ENCODE measurements around the gene ATP6V0E2. TPM values are rescaled to one million over a fixed set of nuclear protein-coding genes. Genes with fewer than 3 reads are reported as not detected.
A peak's percentile ranks its signal among the peaks of the same experiment; 100 is the strongest.

The ATP6V0E2 gene
- total RNA-seq, 8 experiments from 2014 or later, result 9.4 to 114 (median 74.4) TPM

DNA sequence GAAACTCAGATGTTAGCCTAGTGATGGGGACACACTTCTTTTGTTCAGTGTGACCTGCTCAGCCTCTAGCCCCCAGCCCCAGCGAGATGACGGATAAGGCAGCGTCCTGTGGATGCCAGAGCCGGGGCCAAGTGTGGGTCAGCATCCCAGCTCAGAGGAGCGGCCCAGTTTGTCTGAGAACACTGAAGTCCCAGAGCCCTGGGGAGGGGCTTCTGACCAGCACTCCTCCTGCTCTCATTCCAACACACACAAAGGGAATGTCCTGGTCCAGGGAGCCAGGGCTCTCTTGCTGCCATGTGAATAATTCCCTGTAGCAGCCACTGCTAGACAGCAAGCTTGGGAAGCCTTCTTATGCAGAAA lies 4.5 kb upstream of the ATP6V0E2 start:
- in situ Hi-C loops (cut with MboI; ENCODE audit: low pct_unique_long_range_greater_than_20kb in 2 of 9, low sequenced_read_pairs in 9 of 9, unreplicated experiment in 9 of 9), result loop anchor here in 1 of 9 experiments (25.0 kb wide), 1 partner anchor 543 kb away; a partner anchor contains a TSS
- H3K27ac ChIP-seq, result no peak overlapping the region
- H3K4me3 ChIP-seq, result no peak overlapping the region
- peaks cover 9 to 20% of the 10 kb centered on the region in 2 donors for H3K4me1 ChIP-seq (replicated peaks in 1 of 2)
- 42 to 100% (median 82%) methylated on average over 1 to 5 of the region's 5 CpGs; no CpG with 5 or more reads in 5 of the 10 experiments for WGBS, 10 experiments
- ATAC-seq (replicated peaks in 6 of 8), result no peak

DNA sequence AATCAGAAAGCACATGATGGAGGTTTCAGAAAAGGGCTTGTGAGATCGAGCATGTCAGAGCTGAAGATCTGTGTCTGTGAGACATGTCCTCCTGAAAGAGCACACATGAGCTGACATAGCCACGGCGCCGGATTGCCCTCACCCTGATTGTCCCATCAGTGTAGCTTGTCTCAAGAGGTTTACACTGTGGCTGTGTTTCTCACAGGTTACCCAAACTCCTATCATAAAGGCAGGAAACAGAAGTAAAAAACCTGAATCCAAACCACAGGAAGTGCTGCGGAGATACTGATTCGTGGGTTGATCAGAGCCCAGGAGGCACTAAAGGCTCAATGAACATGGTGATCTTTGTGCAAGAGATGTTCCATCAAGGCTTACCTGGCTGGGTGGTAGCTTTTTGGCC lies 3.9 kb upstream of the ATP6V0E2 start:
- H3K4me3 ChIP-seq, result no peak overlapping the region
- ATAC-seq (replicated peaks in 6 of 8), result no peak
- in situ Hi-C loops (cut with MboI; ENCODE audit: low pct_unique_long_range_greater_than_20kb in 2 of 9, low sequenced_read_pairs in 9 of 9, unreplicated experiment in 9 of 9), result loop anchor here in 1 of 9 experiments (25.0 kb wide), 1 partner anchor 542 kb away; a partner anchor contains a TSS
- peaks cover 12 to 23% of the 10 kb centered on the region in 2 donors for H3K4me1 ChIP-seq (replicated peaks in 1 of 2)
- WGBS, 10 experiments, result 20 to 90% (median 86%) methylated on average over 1 to 6 of the region's 6 CpGs; no CpG with 5 or more reads in 5 of the 10 experiments
- H3K27ac ChIP-seq, result no peak overlapping the region

DNA sequence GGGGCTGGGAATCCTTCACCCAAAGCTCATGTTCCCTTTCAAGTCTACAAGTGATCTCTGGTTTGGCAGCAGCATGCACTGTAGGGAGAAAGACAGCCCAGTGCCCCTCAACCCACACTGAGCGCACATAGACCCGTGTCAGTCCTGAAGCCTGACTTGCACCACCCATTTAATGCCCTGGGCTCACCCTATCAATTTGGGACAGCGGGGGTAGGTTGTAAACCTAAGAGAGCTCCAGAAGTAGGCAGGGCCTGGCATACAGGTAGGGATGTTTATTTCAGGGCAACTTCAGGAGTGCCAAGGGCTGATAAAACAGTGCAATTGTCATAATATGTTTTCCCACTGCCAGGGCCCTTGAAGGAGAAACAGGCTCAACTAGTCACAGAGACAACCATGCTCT lies 3.5 kb upstream of the ATP6V0E2 start:
- no peak overlapping the region for H3K27ac ChIP-seq
- H3K4me1 ChIP-seq (replicated peaks in 1 of 2), result peaks cover 17 to 23% of the 10 kb centered on the region in 2 donors
- H3K4me3 ChIP-seq, result no peak overlapping the region
- in situ Hi-C loops (cut with MboI; ENCODE audit: low pct_unique_long_range_greater_than_20kb in 2 of 9, low sequenced_read_pairs in 9 of 9, unreplicated experiment in 9 of 9), result loop anchor here in 1 of 9 experiments (25.0 kb wide), 1 partner anchor 542 kb away; a partner anchor contains a TSS
- no peak for ATAC-seq (replicated peaks in 6 of 8)
- 80 to 100% (median 95%) methylated on average over 1 to 2 of the region's 3 CpGs; no CpG with 5 or more reads in 4 of the 10 experiments for WGBS, 10 experiments

DNA sequence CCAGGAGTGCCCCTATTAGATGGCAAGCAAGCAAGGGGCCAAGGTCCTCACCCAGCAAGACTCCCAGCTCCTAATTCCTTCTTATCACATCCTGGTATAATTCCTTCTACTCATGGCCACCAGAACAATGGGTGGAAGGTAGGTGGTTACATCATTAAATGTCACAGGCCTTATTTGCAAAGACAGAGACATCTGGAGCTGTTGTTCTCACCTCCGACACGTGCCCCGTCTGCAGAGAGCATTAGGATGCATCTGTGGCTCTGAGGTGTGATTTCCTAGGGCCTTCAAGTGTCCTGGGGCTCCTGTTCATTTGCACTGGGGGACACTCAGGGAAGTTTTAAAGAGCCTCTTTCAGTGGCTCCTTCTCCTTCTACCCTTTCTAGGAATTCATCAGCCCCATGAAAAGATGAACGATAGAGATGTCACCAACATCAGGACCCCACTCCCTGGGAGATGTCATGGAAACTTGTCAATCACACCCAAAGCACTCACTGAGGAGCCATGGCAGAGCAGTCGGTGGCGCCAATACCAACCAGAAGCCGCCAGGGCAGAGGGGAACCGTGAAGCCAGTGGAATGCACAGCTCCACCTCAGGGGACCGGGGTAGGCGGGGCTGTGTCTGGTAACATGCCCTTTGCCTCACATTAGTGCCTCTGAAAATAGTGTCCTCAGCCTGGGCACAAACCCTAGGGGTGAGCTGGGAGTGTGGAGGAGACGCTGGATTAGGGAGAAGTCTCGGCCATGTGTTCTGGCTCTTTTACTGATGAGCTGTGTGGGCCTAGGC lies 2.9 kb upstream of the ATP6V0E2 start:
- Histone ChIP-seq H3K4me1 (replicated peaks in 1 of 2) (peaks cover 19 to 23% of the 10 kb centered on the region in 2 donors), H3K27ac (no peak overlapping the region), H3K4me3 (no peak overlapping the region)
- ATAC-seq (replicated peaks in 6 of 8), result no peak
- 80 to 100% (median 97%) methylated on average over 1 to 7 of the region's 12 CpGs; no CpG with 5 or more reads in 2 of the 10 experiments for WGBS, 10 experiments
- in situ Hi-C loops (cut with MboI; ENCODE audit: low pct_unique_long_range_greater_than_20kb in 2 of 9, low sequenced_read_pairs in 9 of 9, unreplicated experiment in 9 of 9), result loop anchor here in 1 of 9 experiments (25.0 kb wide), 1 partner anchor 541 kb away; a partner anchor contains a TSS

DNA sequence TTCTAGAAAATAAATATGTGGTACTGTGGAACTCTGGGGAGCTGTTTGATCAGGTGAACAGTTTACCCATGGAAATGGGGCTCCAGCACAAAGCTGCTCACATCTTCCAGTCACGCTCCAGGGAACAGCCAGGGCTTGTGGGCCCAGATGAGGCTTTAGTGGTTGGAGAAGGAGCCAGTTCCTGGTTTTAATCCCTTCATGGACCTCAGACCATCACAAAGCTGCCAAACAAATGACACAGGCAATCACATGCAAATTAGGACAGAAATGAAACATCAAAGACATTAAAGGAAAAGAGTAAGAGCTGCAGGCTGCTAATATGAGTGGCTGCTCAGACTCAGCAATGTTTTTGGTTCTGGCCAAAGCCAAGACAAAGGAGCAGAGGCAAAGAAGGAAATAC lies 2.2 kb upstream of the ATP6V0E2 start:
- Histone ChIP-seq H3K27ac (no peak overlapping the region), H3K4me1 (replicated peaks in 1 of 2) (peaks cover 19 to 23% of the 10 kb centered on the region in 2 donors), H3K4me3 (no peak overlapping the region)
- in situ Hi-C loops (cut with MboI; ENCODE audit: low pct_unique_long_range_greater_than_20kb in 2 of 9, low sequenced_read_pairs in 9 of 9, unreplicated experiment in 9 of 9), result loop anchor here in 1 of 9 experiments (25.0 kb wide), 1 partner anchor 541 kb away; a partner anchor contains a TSS
- WGBS, 10 experiments, result 100% methylated on average over 1 of the region's 1 CpG; no CpG with 5 or more reads in 9 of the 10 experiments
- no peak for ATAC-seq (replicated peaks in 6 of 8)

DNA sequence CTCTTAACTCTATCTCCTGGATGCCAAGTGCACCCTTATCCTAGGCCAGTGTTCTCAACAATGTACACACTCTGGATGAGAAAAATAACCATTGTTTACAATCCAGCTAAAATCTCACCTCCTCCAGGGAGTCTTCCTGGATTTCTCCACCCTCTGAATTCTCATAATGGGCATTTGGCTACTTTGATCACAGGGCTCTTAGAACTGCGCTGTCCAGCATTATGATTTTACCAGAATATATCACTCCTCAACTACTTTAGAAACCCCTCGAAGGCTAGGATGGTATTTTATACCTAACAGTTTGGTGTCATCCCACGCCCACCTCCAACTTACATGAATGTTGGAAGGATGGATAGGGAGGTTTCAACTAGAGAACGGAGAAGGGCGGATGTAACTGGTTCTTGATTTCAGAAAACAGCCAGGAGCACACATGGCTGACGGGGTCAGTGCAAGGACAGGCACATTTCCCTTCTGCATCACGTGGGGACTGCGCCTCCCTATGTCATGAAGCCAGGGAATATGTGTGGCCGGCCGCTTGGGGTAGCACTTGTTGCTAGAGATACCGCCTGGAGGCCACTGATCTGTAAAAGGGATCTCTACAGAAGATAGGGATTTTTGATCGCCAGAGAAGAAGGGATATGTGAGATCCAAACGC lies 1.2 kb upstream of the ATP6V0E2 start:
- ATAC-seq (replicated peaks in 6 of 8), result peak; percentile 58 to 76 (median 74)
- in situ Hi-C loops (cut with MboI; ENCODE audit: low pct_unique_long_range_greater_than_20kb in 2 of 9, low sequenced_read_pairs in 9 of 9, unreplicated experiment in 9 of 9), result loop anchor here in 1 of 9 experiments (25.0 kb wide), 1 partner anchor 540 kb away; a partner anchor contains a TSS
- Histone ChIP-seq H3K4me3 (peak overlapping the region; percentile 71 to 89 (median 77)), H3K27ac (peak overlapping the region; percentile 94), H3K4me1 (replicated peaks in 1 of 2) (peaks cover 19 to 23% of the 10 kb centered on the region in 2 donors)
- 9 to 82% (median 28%) methylated on average over 2 to 11 of the region's 13 CpGs; no CpG with 5 or more reads in 1 of the 10 experiments for WGBS, 10 experiments

DNA sequence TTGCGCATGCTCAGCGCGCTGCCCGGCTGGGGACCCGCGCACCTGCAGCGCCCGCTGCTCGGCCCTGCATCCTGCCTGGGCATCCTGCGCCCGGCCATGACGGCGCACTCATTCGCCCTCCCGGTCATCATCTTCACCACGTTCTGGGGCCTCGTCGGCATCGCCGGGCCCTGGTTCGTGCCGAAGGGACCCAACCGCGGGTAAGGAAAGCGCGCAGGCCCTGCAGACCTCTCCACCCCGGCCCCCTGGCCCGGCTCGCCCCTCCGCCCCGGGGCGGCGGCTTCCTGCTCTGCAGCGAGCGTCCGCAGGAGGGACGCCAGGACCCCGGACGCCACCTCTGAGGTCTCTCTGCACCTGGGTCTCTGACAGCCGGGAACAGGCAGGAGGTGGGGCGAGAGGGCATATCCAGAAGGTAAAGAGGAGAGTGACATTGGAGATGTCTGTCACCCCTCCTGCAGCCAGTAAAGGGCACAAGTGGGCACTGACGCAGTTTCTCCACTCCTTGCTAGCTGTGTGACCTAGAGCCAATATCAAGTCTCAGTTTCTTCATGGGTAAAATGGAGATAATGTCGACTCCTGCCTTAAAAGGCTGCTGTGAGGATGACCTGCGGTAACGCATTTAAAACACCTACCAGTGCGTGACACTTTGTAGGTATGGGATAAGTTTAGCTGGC lies 338 bp downstream of the ATP6V0E2 start:
- peak; percentile 7 to 48 (median 40) for ATAC-seq (replicated peaks in 6 of 8)
- peak overlapping the region; percentile 71 to 89 (median 77) for H3K4me3 ChIP-seq
- 6 to 50% (median 32%) methylated on average over 2 to 5 of the region's 46 CpGs; no CpG with 5 or more reads in 5 of the 10 experiments for WGBS, 10 experiments
- peak overlapping the region; percentile 45 to 53 for H3K27ac ChIP-seq
- in situ Hi-C loops (cut with MboI; ENCODE audit: low pct_unique_long_range_greater_than_20kb in 2 of 9, low sequenced_read_pairs in 9 of 9, unreplicated experiment in 9 of 9), result loop anchor here in 1 of 9 experiments (25.0 kb wide), 1 partner anchor 538 kb away; a partner anchor contains a TSS
- H3K4me1 ChIP-seq (replicated peaks in 1 of 2), result peaks cover 19 to 23% of the 10 kb centered on the region in 2 donors

DNA sequence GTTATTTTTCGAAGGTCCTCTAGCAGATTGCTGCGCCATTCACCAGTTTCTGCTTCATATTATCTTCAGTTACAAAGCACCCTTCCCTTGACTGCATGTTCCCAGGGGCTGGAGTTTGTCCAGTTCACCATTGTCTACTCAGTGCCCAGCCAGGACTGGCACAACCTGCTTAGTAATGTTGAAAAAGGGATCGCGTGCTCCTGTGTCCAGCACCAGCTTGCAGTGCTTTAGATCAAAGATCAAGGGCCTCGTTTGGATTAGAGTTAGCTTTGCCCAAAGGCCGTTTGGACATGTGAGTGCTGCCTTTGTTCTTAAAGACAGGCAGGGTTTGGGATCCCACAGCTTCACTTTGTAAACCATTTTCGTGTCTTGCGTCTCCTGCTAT lies 867 bp downstream of the ATP6V0E2 start:
- 40 to 100% (median 65%) methylated on average over 1 to 7 of the region's 8 CpGs; no CpG with 5 or more reads in 3 of the 10 experiments for WGBS, 10 experiments
- Histone ChIP-seq H3K4me3 (peak overlapping the region; percentile 71 to 89 (median 77)), H3K4me1 (replicated peaks in 1 of 2) (peaks cover 18 to 19% of the 10 kb centered on the region in 2 donors), H3K27ac (no peak overlapping the region)
- ATAC-seq (replicated peaks in 6 of 8), result no peak
- in situ Hi-C loops (cut with MboI; ENCODE audit: low pct_unique_long_range_greater_than_20kb in 2 of 9, low sequenced_read_pairs in 9 of 9, unreplicated experiment in 9 of 9), result loop anchor here in 2 of 9 experiments (25.0 kb wide), 2 partner anchors 163 to 538 kb away; a partner anchor contains a TSS

DNA sequence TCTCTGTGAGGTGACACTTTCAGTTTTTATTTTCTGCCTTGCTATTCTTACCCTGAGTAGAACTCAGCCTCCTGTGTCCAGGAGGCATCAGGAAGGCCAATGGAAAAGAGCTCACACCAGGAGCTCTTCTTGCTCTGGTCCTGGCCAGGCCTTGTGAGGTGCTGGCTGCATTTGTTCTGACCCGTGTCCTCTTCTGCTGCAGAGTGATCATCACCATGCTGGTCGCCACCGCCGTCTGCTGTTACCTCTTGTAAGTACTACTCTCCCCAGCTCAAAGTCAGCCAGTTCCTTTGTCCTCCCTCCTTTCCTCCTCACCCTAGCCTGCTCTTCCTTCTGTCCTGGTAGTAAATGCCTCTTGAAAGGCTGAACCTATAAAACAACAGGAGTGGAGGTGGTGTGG lies 1.6 kb downstream of the ATP6V0E2 start:
- H3K27ac ChIP-seq, result no peak overlapping the region
- WGBS, 10 experiments, result 94 to 100% (median 95%) methylated on average over 3 to 4 of the region's 4 CpGs; no CpG with 5 or more reads in 7 of the 10 experiments
- peaks cover 15 to 19% of the 10 kb centered on the region in 2 donors for H3K4me1 ChIP-seq (replicated peaks in 1 of 2)
- in situ Hi-C loops (cut with MboI; ENCODE audit: low pct_unique_long_range_greater_than_20kb in 2 of 9, low sequenced_read_pairs in 9 of 9, unreplicated experiment in 9 of 9), result loop anchor here in 1 of 9 experiments (25.0 kb wide), 1 partner anchor 162 kb away; no protein-coding TSS in a partner anchor
- no peak for ATAC-seq (replicated peaks in 6 of 8)
- H3K4me3 ChIP-seq, result peak overlapping the region in 1 of 5 donors; percentile 78

DNA sequence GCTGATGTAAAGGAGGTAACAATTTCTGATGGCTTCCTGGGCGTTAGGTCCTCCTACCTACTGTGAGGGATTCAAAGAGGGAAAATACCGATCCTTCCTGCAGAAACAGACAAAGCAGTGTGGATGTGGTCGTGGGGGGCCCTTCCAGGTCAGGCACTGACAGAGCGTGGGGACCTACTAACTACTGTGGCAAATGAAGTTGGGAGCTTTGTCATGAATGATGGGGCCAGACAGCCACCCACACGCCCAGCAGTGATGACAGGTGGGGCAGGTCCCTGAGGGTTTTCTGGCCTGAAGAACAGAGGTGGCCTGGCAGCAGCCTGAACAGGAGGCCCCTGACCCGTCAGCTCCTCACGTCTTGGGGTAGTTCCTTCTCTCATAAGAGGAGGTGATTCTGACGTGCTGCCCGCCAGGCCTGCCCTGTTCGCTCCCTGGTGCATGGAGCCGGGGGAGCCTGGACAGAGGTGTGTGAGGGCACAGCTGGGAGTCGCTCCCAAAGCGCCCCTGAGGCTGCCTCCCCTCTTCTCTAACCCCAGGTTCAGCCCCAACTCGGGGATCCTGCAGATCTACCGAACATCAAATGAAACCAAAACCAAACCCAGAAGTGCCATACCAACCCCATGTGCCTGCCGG lies 4.2 kb downstream of the ATP6V0E2 start:
- Histone ChIP-seq H3K4me1 (replicated peaks in 1 of 2) (peaks cover 3 to 10% of the 10 kb centered on the region in 2 donors), H3K27ac (no peak overlapping the region), H3K4me3 (no peak overlapping the region)
- no peak for ATAC-seq (replicated peaks in 6 of 8)
- WGBS, 10 experiments, result 80 to 100% (median 87%) methylated on average over 1 to 7 of the region's 16 CpGs; no CpG with 5 or more reads in 7 of the 10 experiments
- in situ Hi-C loops (cut with MboI; ENCODE audit: low pct_unique_long_range_greater_than_20kb in 2 of 9, low sequenced_read_pairs in 9 of 9, unreplicated experiment in 9 of 9), result loop anchor here in 1 of 9 experiments (25.0 kb wide), 1 partner anchor 159 kb away; no protein-coding TSS in a partner anchor

DNA sequence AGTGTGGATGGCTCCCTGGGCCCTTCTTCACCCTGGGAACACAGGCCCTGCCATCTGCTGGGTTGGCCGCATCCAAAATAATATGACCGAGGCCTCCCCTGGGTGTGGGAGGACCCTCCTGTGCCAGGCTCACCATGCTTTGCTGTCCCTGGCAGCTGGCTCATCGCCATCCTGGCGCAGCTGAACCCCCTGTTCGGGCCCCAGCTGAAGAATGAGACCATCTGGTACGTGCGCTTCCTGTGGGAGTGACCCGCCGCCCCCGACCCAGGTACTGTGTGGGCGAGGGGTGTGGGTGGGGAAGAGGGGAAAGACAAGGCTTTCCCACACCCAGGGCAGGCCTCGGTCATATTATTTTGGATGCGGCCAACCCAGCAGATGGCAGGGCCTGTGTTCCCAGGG lies 4.8 kb downstream of the ATP6V0E2 start:
- WGBS, 10 experiments, result 73 to 90% methylated on average over 2 to 3 of the region's 13 CpGs; no CpG with 5 or more reads in 8 of the 10 experiments
- no peak overlapping the region for H3K27ac ChIP-seq
- in situ Hi-C loops (cut with MboI; ENCODE audit: low pct_unique_long_range_greater_than_20kb in 2 of 9, low sequenced_read_pairs in 9 of 9, unreplicated experiment in 9 of 9), result loop anchor here in 1 of 9 experiments (25.0 kb wide), 1 partner anchor 159 kb away; no protein-coding TSS in a partner anchor
- H3K4me3 ChIP-seq, result no peak overlapping the region
- H3K4me1 ChIP-seq (replicated peaks in 1 of 2), result peaks cover 3 to 10% of the 10 kb centered on the region in 2 donors
- no peak for ATAC-seq (replicated peaks in 6 of 8)

DNA sequence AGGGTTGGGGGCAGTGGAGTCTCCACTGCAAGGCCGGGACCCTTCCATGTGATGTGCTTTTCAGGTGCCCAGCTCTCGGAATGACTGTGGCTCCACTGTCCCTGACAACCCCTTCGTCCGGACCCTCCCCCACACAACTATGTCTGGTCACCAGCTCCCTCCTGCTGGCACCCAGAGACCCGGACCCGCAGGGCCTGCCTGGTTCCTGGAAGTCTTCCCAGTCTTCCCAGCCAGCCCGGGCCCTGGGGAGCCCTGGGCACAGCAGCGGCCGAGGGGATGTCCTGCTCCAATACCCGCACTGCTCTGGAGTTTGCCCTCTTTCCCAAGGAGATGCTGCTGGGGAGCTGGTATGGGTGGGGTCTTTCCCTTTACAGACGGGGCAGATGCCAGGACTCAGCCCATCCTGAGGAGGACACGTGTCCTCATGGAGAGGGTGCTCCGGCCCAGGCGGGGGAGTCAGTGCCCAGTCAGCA lies 5.5 kb downstream of the ATP6V0E2 start:
- Histone ChIP-seq H3K4me3 (no peak overlapping the region), H3K27ac (no peak overlapping the region), H3K4me1 (replicated peaks in 1 of 2) (peaks cover 3 to 10% of the 10 kb centered on the region in 2 donors)
- ATAC-seq (replicated peaks in 6 of 8), result no peak
- no CpG with 5 or more reads among the region's 14 CpGs for WGBS, 10 experiments
- in situ Hi-C loops (cut with MboI; ENCODE audit: low pct_unique_long_range_greater_than_20kb in 2 of 9, low sequenced_read_pairs in 9 of 9, unreplicated experiment in 9 of 9), result loop anchor here in 1 of 9 experiments (25.0 kb wide), 1 partner anchor 158 kb away; no protein-coding TSS in a partner anchor
